Sigmoid colon (tissue), 4 donors: Measurements from ENCODE around the gene ZACN.

Experiments
- POLR2A ChIP-seq, 2 donors: fragments of 450-650 bp; IDR thresholded peaks; one replicate each; pipeline ENCODE4 v1.6.1; 2016; ENCODE audit warnings: antibody characterized with exemption in 2 of 2, mild to moderate bottlenecking in 2 of 2, moderate library complexity in 2 of 2
- POLR2AphosphoS5 ChIP-seq, 4 donors: sonication (generic); formaldehyde crosslinking; IDR thresholded peaks; one replicate each; pipeline ENCODE4 v1.6.1; 2017; ENCODE audit warnings: antibody characterized with exemption in 4 of 4
- TF ChIP-seq, protein P1 (sequence below), 4 experiments: fragments of 450-650 bp in 3 of 4; fragments of 200-600 bp in 1 of 4; IDR thresholded peaks; one replicate each; pipeline ENCODE4 v1.5.1; 2016 to 2019; ENCODE audit warnings: antibody characterized with exemption in 4 of 4, mild to moderate bottlenecking in 3 of 4, moderate library complexity in 2 of 4

DNA sequence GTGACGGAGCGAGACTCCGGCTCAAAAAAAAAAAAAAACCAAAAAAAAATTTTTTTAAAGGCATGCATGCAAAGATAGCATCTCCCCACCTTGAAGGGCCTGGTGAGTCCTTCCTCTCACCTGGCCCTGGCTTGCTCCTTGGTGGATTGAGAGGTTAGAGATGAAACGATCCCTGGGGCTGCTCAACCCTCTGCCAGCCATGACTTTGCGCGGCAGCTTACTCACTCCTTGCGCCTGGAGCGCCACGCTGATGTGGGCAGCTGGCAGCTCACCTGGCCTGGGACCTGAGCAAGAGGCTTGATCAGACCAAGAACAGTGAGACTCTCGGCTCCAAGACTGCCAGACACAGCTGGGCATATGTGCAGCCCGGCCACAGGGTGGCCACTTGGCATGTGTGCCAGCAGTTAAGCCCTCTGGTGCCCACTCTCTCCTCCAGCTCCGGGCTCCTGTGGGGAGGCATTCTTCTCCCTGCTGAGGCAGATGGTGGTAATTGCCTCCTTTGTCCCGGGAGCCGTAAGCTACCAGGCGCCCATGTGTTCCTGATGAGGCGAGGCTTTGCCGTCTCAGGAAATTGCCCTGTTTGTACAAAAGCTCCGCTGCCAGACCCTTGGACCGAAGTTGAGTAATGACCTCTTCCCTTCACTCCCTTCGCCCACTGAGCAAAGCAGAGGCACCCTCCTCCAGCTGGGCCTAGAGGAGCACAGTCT, 46.8 kb upstream of the ZACN start:
- TF ChIP-seq POLR2A (IDR thresholded peaks at IDR 0.05) (no peak), POLR2AphosphoS5 (IDR thresholded peaks at IDR 0.05) (no peak)
- TF ChIP-seq, protein P1, sequence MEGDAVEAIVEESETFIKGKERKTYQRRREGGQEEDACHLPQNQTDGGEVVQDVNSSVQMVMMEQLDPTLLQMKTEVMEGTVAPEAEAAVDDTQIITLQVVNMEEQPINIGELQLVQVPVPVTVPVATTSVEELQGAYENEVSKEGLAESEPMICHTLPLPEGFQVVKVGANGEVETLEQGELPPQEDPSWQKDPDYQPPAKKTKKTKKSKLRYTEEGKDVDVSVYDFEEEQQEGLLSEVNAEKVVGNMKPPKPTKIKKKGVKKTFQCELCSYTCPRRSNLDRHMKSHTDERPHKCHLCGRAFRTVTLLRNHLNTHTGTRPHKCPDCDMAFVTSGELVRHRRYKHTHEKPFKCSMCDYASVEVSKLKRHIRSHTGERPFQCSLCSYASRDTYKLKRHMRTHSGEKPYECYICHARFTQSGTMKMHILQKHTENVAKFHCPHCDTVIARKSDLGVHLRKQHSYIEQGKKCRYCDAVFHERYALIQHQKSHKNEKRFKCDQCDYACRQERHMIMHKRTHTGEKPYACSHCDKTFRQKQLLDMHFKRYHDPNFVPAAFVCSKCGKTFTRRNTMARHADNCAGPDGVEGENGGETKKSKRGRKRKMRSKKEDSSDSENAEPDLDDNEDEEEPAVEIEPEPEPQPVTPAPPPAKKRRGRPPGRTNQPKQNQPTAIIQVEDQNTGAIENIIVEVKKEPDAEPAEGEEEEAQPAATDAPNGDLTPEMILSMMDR (IDR thresholded peaks at IDR 0.05) = peak in 1 of 4 experiments; percentile 9
